HG03097 (cell line): ENCODE measurements around the gene LRRK2.

Source experiments
- ATAC-seq: cut with Tn5 transposase; IDR thresholded peaks from one replicate; pipeline ENCODE4 v1.9.1; 2021; ENCODE audit not compliant: unreplicated experiment, low FRiP score

Gene LRRK2

GRCh38 chr12:40312196-40312595 is 87.4 kb downstream of the LRRK2 start:
- ATAC-seq, result no peak

- no peak for ATAC-seq
Measured at GRCh38 chr12:40312982-40313576, 88.3 kb downstream of the LRRK2 start.

DNA sequence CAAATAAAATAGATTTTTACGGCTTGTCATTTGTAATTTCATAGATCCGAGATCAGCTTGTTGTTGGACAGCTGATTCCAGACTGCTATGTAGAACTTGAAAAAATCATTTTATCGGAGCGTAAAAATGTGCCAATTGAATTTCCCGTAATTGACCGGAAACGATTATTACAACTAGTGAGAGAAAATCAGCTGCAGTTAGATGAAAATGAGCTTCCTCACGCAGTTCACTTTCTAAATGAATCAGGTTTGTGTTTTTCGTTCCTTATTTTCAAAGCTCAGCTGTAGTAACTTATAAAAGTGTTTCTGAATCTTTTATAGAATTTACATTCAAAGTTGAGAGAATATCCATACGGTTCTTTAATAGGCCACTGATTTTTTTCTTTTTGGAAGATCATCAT is 89.1 kb downstream of the LRRK2 start:
- no peak for ATAC-seq

DNA sequence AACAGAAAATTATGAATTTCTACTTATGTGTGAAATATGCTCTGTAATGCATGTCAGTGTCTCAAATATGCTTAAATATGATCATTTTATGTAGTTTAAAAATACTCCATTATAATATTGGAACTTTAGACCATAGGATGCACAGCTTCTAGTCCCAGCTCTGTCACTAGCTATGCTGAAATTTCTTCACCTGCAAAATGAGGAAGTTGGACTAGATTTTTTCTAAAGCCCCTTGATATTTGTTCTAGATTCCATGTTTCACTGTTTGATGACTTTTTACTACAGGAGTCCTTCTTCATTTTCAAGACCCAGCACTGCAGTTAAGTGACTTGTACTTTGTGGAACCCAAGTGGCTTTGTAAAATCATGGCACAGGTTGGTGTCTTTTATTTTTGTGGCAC is 90.1 kb downstream of the LRRK2 start:
- ATAC-seq, result no peak

DNA sequence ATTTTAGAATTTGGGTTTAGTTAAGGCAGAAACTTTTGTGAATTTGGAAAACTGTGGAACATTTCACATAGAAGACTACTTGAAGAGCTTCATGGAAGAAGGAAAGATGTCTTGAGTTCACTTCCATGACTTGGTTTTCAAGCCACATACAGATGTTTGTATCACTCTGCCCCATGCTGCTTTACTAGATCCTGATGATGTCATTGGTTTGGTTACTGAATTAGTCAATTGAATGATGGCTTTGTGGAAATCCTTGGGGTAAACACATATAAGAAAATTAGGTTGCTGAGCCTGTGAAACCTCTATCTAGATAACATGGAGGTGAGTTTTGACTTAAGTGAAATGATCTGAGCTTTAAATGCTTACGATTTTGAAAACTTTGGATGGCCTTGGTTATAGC is 90.6 kb downstream of the LRRK2 start:
- no peak for ATAC-seq

- ATAC-seq, result no peak
Measured at GRCh38 chr12:40324261-40324660, 99.5 kb downstream of the LRRK2 start.

DNA sequence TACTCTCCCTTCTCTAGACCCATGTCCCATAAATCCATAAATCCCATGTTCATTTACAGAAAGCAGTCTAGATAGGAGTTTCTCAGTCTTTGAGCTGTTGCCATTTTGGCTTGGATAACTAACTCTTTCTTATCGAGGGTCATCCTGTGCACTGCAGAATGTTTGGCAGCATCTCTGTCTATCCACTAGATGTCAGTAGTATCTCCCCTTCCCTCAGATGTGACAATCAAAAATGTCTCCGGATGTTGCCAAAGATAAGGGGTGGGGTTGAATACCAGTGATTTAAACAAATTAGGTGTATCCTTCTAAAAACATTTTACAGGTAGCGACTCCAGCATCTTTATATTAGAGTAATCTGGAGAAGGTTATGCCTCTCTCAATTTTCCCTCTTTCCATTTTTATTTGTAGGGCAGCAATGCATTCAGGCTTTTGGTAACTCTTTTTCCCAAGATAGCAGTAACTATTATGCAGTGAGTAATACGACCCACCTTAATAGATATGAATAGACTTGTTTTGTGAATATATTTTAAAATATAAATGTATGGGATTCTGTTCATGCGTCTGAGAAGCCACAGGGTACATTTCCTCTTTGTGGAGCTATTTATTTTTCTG is 100.7 kb downstream of the LRRK2 start:
- ATAC-seq, result peak; percentile 87

GRCh38 chr12:40327535-40327934 is 102.7 kb downstream of the LRRK2 start:
- ATAC-seq, result no peak

DNA sequence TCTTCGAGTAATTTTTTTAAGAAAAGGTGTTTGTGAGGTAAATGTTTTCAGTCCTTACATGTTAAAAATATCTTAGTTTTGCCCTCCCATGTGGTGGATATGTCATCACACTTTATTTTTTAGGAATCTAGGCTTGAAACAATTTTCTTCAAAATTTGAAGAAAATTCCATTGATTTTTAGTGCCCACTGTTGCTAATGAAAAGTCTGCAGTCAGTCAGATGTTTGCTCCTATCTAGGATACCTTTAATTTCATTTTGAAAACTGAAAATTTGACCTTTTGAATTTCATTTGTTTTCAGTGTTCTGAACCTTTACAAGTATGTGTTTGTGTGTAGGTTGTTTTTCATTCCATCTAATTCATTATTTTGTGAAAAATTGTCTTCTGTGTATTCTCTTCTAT is 105.4 kb downstream of the LRRK2 start:
- ATAC-seq, result no peak

GRCh38 chr12:40331886-40332285 is 107.1 kb downstream of the LRRK2 start:
- no peak for ATAC-seq

DNA sequence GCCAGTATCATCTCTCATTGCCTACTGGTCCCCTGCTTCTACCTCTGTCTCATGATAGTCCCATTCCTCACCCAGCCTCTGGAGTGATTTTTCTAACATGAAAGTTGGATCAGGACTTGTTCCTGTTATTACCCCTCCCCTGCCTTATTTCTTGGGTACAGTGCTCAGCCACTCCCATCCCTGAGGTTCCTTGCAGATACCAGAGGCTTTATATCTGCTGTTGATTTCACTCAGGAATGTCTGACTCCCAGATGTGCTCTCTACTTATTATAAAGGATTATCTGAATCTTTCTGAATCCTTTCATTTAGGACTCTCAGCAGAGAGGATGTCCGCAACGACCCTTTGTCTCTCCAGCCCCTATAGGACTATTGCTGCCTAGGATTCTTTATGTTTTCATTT is 111.2 kb downstream of the LRRK2 start:
- no peak for ATAC-seq

GRCh38 chr12:40336573-40337199 is 111.9 kb downstream of the LRRK2 start:
- no peak for ATAC-seq

GRCh38 chr12:40338071-40338470 is 113.3 kb downstream of the LRRK2 start:
- no peak for ATAC-seq

DNA sequence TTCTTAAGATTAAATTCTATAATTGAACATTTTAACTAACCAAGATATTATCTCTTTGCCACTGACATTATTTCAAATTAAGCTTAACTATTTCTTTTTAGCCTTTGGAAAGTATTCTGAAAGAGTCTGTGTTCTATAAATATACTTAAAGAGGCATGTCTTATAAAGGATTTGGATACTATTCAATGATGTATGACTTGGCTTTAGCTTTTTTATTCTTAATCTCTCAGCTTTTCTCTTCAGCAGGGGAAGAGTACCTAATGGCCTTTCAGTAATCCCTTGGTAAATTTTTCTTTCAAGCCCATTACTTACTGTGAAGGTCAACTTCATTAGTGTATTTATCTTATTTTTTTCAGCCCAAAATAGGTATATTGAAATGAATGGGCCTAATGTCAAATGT is 113.8 kb downstream of the LRRK2 start:
- ATAC-seq, result no peak

DNA sequence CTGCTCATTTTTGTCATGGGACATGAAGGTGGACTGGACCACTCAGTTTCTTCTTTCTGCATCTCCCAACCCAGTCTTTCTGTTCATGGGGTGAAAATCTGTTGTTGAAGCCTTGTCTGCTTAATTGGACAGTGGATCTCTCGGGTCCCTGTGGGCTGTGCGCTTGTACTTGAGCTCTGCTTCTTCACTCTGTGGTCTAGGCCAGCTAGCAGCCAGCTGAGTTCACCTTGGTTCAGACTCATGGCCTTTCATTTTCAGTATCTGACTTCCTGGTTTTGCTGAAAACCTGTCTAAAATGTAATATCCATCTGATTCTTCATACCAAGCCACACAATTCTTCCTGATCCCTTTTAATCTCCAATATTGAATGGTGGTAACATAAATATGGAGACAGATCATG is 117.2 kb downstream of the LRRK2 start:
- ATAC-seq, result peak; percentile 85

- ATAC-seq, result no peak
Measured at GRCh38 chr12:40343124-40343523, 118.3 kb downstream of the LRRK2 start.

DNA sequence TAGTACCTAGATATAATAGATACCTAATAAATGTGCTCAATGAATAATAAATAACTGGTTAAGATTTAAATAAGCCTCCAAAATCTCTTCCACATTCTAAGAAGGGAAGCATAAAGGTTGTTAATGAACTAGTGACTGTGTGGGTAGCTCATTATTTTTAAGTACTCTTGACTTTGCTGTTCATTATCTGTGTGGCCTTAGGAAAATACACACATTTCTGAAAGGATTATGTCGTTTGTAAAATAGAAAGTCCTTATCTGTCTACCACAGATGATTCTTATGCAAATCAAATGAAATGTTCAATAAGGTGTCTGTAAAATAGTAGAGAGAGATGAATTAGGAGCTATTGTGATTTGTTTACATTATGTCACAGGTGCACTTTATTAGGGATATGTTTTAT is 119.5 kb downstream of the LRRK2 start:
- ATAC-seq, result no peak

DNA sequence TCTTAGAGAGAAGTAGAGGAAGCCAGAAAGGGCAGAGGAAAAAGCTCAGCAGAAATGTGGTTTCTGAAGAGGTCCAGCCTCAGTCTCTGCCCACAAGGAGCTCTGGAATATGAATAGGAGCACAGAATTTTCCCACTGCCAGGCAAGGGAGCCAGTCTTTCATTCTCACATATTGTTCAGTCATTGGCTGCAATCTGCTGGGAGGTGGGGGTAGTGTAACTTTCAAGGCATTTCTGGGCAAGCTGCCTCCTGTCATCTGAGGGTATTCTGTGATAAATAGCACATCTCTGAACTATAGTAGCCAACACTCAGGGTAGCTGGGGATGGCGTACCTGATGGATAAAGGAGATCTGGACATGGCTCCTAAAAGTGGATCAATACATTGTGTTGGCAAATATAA is 127.2 kb downstream of the LRRK2 start:
- ATAC-seq, result no peak

- ATAC-seq, result no peak
Measured at GRCh38 chr12:40375076-40375475, 150.3 kb downstream of the LRRK2 start.

DNA sequence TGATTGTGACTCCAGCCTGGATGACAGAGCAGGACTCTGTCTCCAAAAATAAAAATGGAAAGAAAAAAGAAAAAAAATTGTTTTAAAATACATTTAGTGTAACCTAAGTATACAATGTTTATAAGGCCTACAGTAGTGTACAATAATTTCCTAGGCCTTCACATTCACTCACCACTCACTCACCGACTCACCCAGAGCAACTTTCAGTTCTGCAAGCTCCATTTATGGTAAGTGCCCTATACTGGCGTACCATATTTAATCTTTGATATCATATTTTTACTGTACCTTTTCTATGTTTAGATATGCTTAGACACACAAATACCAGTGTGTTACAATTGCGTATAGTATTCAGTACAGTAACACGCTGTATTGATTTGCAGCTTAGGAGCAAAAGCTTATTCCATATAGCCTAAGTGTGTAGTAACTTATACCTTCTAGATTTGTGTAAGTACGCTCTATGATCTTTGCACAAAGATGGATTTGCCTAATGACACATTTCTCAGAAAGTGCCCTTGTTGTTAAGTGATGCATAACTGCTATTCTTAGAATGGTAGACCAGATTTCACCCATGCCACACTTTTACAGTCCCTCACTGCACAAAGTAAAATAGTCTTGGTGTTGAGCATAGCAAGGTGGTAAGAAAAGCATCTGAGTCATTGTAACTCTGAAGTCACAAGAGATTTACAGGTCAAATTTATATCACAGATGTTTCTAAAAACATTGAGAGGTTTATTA is 151.9 kb downstream of the LRRK2 start:
- no peak for ATAC-seq

DNA sequence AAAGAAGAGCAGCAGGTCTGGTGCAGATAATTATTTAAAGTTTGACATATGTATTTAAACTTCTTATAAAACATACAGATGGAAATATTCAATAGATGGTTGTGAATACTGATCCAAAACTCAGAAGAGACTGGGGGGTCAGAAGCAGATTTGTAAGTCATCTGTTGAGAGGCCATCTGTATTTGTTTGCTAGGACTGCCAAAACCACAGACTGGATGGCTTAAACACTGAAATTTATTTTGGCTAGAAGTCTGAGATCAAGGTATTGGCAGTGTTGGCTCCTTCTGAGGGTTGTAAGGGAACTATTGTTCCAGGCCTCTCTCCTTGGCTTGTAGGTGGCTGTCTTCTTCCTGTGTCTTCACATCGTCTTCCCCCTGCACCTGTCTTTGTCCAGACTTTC is 153.9 kb downstream of the LRRK2 start:
- ATAC-seq, result no peak

DNA sequence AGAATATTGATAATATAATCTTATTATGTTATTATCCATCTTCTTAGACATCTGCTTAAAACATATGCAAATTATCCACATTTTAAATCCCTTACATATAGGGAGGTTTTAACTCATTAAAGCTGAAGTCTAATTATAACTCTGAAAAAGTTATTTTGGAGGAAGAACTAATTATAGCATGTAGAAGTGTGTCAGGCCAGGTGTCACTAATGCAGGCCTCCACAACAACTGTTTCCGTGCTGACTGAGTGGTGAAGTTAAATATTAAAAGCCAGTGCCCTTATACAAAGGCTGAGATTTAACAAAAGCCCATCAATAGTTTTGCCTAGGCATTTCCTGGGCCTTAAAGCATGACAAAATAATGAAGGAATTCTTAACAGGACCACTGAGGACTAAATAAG is 157.4 kb downstream of the LRRK2 start:
- ATAC-seq, result no peak
